Smooth muscle cell (in vitro differentiated cells): ENCODE results near the gene ADAMTS9. TPM values are rescaled to one million over a fixed set of nuclear protein-coding genes. Genes with fewer than 3 reads are reported as not detected.
A peak's percentile ranks its signal among the peaks of the same experiment; 100 is the strongest.

Source experiments
- DNase-seq: peaks from one replicate; lab custom pipeline; 2025; ENCODE audit not compliant: unreplicated experiment; lab: John Stamatoyannopoulos, UW
- H2AFZ ChIP-seq: fragments of 200-600 bp; sonication (generic); 2 replicates; pipeline ENCODE4 v1.6.0; 2016; ENCODE audit warnings: antibody characterized with exemption, low read depth, mild to moderate bottlenecking
- H3F3A ChIP-seq: fragments of 200-600 bp; sonication (generic); 2 replicates; pipeline ENCODE4 v1.6.0; 2017; ENCODE audit warnings: antibody characterized with exemption, low read depth
- H3K27ac ChIP-seq: fragments of 200-600 bp; sonication (generic); 2 replicates; pipeline ENCODE4 v1.5.1; 2016; ENCODE audit warnings: low read depth, mild to moderate bottlenecking
- H3K27me3 ChIP-seq: fragments of 200-600 bp; sonication (generic); 2 replicates; pipeline ENCODE4 v1.6.1; 2016; ENCODE audit warnings: low read depth, mild to moderate bottlenecking
- H3K36me3 ChIP-seq: fragments of 200-600 bp; sonication (generic); 2 replicates; pipeline ENCODE4 v1.5.1; 2016; ENCODE audit warnings: low read depth
- H3K4me1 ChIP-seq: fragments of 200-600 bp; sonication (generic); 2 replicates; pipeline ENCODE4 v1.5.1; 2016; ENCODE audit warnings: low read depth
- H3K4me2 ChIP-seq: fragments of 200-600 bp; sonication (generic); 2 replicates; pipeline ENCODE4 v1.6.0; 2016; ENCODE audit warnings: mild to moderate bottlenecking
- H3K4me3 ChIP-seq: fragments of 200-600 bp; sonication (generic); 2 replicates; pipeline ENCODE4 v1.5.1; 2016; ENCODE audit warnings: mild to moderate bottlenecking
- H3K79me2 ChIP-seq: fragments of 200-600 bp; sonication (generic); 2 replicates; pipeline ENCODE4 v1.6.0; 2016; ENCODE audit warnings: low read depth, mild to moderate bottlenecking
- H3K9ac ChIP-seq: fragments of 200-600 bp; sonication (generic); 2 replicates; pipeline ENCODE4 v1.6.0; 2016; ENCODE audit warnings: low read depth
- H3K9me3 ChIP-seq: fragments of 200-600 bp; sonication (generic); replicated peaks from 2 replicates; pipeline ENCODE4 v1.5.1; 2016; ENCODE audit warnings: low read depth
- H4K20me1 ChIP-seq: fragments of 200-600 bp; sonication (generic); 2 replicates; pipeline ENCODE4 v1.6.0; 2016; ENCODE audit warnings: low read depth
- WGBS: methylation state at CpG from one replicate; pipeline ENCODE4 v1.1.7; 2016; ENCODE audit warnings: low lambda C conversion rate; 5-methylcytosine and 5-hydroxymethylcytosine counted together
- polyA plus RNA-seq: library from polyadenylated mRNA; unstranded; fragments of >200 nt; fragmentation: Nextera tagmentation; extraction: Ambion mirVana; gene quantifications from 2 replicates; pipeline ENCODE4 v1.2.1, GENCODE V29; 2016
- total RNA-seq: library from RNA; depleted of rRNA; stranded (reverse); fragments of >200 nt; gene quantifications from 2 replicates; pipeline ENCODE4 v1.2.3, GENCODE V29; 2014
- TF ChIP-seq, protein P1 (sequence below): fragments of 200-600 bp; sonication (generic); IDR thresholded peaks from 2 replicates; pipeline ENCODE4 v1.5.1; 2017; ENCODE audit warnings: borderline replicate concordance, mild to moderate bottlenecking, antibody characterized with exemption; ENCODE audit not compliant: insufficient read depth, poor library complexity, severe bottlenecking

ADAMTS9 gene
- total and polyA plus RNA-seq, 2 experiments from 2014 or later = 18.7 to 66.6 TPM

DNA sequence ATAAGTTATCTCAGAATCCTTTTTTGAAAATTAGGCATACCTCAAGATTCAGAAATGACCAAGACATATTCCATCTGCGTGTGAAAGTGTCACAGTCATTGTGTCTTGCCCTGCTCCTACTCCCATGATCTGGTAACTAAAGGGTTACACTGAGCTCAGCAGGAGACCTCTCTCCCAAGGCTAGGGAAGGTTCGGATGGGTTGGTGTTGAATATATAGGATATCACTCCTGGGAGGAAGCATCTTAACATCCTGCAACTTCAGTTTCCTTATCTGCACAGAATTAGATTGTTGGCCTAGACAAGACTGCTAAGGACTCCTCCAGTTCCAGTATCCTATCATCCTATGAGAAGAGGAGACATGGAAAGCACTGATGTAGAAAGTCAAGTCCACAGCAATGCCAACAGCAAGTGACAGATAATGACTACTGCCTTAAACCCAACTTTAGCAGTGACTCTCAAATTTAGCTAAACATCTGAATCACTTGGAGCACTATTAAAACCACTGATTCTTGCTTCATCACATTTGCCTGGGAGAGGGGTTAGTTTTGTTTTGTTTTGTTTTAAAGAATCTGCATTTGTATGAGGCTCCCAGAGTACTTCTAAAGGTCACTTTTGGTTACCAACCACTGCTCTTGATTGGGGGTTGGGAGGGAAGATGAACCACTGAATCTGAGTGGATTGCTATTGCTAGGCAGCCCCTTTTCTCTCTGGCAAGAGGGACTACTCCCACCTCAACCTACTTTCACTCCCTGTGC lies 9.7 kb downstream of the ADAMTS9 start:
- 66% methylated on average over 2 of the region's 2 CpGs for WGBS
- Histone ChIP-seq H3K36me3 (peaks cover 9% of the 10 kb centered on the region), H3K27me3 (no peaks in the 10 kb centered on the region), H3K4me3 (no peak overlapping the region), H3K9me3 (no peaks in the 10 kb centered on the region), H4K20me1 (peaks cover 16% of the 10 kb centered on the region), H3K79me2 (peaks cover 78% of the 10 kb centered on the region), H3K9ac (no peak overlapping the region), H3K4me2 (no peak overlapping the region), H2AFZ (no peak overlapping the region), H3K4me1 (peaks cover 30% of the 10 kb centered on the region), H3K27ac (no peak overlapping the region), H3F3A (peaks cover 18% of the 10 kb centered on the region)
- no peak for DNase-seq
- TF ChIP-seq, protein P1, sequence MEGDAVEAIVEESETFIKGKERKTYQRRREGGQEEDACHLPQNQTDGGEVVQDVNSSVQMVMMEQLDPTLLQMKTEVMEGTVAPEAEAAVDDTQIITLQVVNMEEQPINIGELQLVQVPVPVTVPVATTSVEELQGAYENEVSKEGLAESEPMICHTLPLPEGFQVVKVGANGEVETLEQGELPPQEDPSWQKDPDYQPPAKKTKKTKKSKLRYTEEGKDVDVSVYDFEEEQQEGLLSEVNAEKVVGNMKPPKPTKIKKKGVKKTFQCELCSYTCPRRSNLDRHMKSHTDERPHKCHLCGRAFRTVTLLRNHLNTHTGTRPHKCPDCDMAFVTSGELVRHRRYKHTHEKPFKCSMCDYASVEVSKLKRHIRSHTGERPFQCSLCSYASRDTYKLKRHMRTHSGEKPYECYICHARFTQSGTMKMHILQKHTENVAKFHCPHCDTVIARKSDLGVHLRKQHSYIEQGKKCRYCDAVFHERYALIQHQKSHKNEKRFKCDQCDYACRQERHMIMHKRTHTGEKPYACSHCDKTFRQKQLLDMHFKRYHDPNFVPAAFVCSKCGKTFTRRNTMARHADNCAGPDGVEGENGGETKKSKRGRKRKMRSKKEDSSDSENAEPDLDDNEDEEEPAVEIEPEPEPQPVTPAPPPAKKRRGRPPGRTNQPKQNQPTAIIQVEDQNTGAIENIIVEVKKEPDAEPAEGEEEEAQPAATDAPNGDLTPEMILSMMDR = no peak

DNA sequence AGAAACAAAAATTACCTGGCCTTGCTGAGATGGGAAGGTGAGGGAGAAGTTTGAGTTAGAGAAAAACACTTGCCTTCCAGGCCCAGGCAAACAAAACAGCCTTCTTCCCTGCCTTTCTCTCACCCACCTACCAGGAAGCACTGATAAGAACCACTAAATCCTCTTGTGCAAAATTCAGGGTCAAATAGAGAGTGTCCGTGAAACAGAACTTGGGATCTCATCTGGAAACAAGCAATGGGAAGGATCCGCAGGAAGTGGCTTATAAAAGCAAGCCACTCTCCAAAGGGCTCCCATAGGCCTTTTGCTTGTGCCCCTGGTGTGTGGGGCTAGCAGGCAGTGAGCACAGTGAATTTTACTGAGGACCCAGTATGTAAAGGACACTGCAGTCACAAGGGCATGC lies 11.0 kb downstream of the ADAMTS9 start:
- H3K27me3 ChIP-seq = no peaks in the 10 kb centered on the region
- H3K4me3 ChIP-seq = no peak overlapping the region
- peaks cover 78% of the 10 kb centered on the region for H3K79me2 ChIP-seq
- WGBS = 41% methylated on average over 2 of the region's 2 CpGs
- peaks cover 22% of the 10 kb centered on the region for H3K4me1 ChIP-seq
- peaks cover 3% of the 10 kb centered on the region for H4K20me1 ChIP-seq
- no peak overlapping the region for H3K9ac ChIP-seq
- TF ChIP-seq, protein P1 = no peak
- DNase-seq = no peak
- H3K4me2 ChIP-seq = no peak overlapping the region
- H3F3A ChIP-seq = peaks cover 19% of the 10 kb centered on the region
- no peak overlapping the region for H2AFZ ChIP-seq
- peak overlapping the region; percentile 95 for H3K27ac ChIP-seq
- H3K36me3 ChIP-seq = peaks cover 9% of the 10 kb centered on the region
- no peaks in the 10 kb centered on the region for H3K9me3 ChIP-seq

DNA sequence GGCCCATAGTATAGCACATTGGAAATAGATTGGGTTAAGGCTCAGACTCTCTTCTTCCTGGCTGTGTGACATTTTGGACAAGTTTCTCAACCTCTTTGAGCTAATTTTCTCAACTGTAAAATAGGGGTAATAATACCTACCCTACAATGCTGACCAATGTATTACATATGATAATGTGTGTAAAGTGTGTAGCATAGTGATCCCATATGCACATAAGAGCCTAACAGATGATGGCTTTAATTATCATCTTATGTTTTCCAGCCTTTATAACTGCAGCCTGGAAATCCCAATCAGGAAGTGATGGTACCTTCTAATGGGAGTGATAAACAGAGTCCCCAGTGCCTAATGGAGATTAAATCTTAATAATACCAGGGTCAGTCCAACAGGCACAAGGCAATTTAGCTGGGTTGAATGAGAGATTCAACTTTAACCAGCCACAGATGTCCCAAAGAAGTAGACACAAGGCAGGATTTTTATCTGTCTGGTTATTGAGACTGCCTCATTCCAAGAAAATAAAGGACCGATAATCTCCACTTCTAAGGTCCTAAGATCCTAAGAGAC lies 12.0 kb downstream of the ADAMTS9 start:
- no peak for DNase-seq
- H3K36me3 ChIP-seq = peaks cover 9% of the 10 kb centered on the region
- H3K4me3 ChIP-seq = no peak overlapping the region
- peaks cover 3% of the 10 kb centered on the region for H4K20me1 ChIP-seq
- H3K4me2 ChIP-seq = no peak overlapping the region
- peaks cover 19% of the 10 kb centered on the region for H3F3A ChIP-seq
- H3K4me1 ChIP-seq = peaks cover 22% of the 10 kb centered on the region
- H3K79me2 ChIP-seq = peaks cover 79% of the 10 kb centered on the region
- H3K9ac ChIP-seq = peak overlapping the region; percentile 77
- peak overlapping the region; percentile 95 for H3K27ac ChIP-seq
- 55% methylated on average over 1 of the region's 1 CpG for WGBS
- H3K9me3 ChIP-seq = no peaks in the 10 kb centered on the region
- H2AFZ ChIP-seq = peak overlapping the region; percentile 23
- TF ChIP-seq, protein P1 = no peak
- no peaks in the 10 kb centered on the region for H3K27me3 ChIP-seq
